ENCODE results near the gene VPS50.

VPS50 gene
- total RNA-seq = 38.4 to 78.9 (median 40.2) reads per million in 9 experiments

- H3K27me3 Mint-ChIP-seq = no peaks in the 10 kb centered on the region
- ATAC-seq (replicated peaks) = peak; percentile 96
- peak; percentile 92 to 98 (median 94) for DNase-seq
- H3K4me1 Mint-ChIP-seq (ENCODE audit: low read depth in 2 of 2) = peaks cover 3 to 13% of the 10 kb centered on the region in 2 donors
- no peaks in the 10 kb centered on the region for H3K9me3 Mint-ChIP-seq
- H3K4me3 Mint-ChIP-seq = peak within 1 kb of the TSS; percentile 92 to 95
- H3K27ac Mint-ChIP-seq = peak within 1 kb of the TSS; percentile 94
- peaks cover 4% of the 10 kb centered on the region for H3K36me3 Mint-ChIP-seq (ENCODE audit: insufficient read depth)
Observed at GRCh38 chr7:93231799-93232672, at the start of gene VPS50. Gene VPS50 (plus strand): TSS chr7:93232366. CDS start chr7:93232468, 102 bp downstream.

GRCh38 chr7:93185303-93186027 is 46.7 kb upstream of the VPS50 start:
- no peak for DNase-seq
- no peak for ATAC-seq (replicated peaks)
- Mint-ChIP-seq H3K9me3 (no peaks in the 10 kb centered on the region), H3K36me3 (ENCODE audit: insufficient read depth) (no peaks in the 10 kb centered on the region), H3K27me3 (peaks cover 35 to 50% of the 10 kb centered on the region in 2 donors), H3K27ac (no peak overlapping the region), H3K4me1 (ENCODE audit: low read depth in 2 of 2) (no peaks in the 10 kb centered on the region), H3K4me3 (no peak overlapping the region)

GRCh38 chr7:93188870-93189634 is 43.1 kb upstream of the VPS50 start:
- no peak overlapping the region for H3K27ac Mint-ChIP-seq
- H3K36me3 Mint-ChIP-seq (ENCODE audit: insufficient read depth) = no peaks in the 10 kb centered on the region
- no peaks in the 10 kb centered on the region for H3K9me3 Mint-ChIP-seq
- no peaks in the 10 kb centered on the region for H3K4me1 Mint-ChIP-seq (ENCODE audit: low read depth in 2 of 2)
- DNase-seq = no peak
- ATAC-seq (replicated peaks) = no peak
- H3K4me3 Mint-ChIP-seq = no peak overlapping the region
- H3K27me3 Mint-ChIP-seq = peaks cover 28 to 58% of the 10 kb centered on the region in 2 donors

- H3K27ac Mint-ChIP-seq = no peak overlapping the region
- no peak overlapping the region for H3K4me3 Mint-ChIP-seq
- peaks cover 54 to 63% of the 10 kb centered on the region in 2 donors for H3K27me3 Mint-ChIP-seq
- ATAC-seq (replicated peaks) = no peak
- no peak for DNase-seq
- H3K9me3 Mint-ChIP-seq = no peaks in the 10 kb centered on the region
- no peaks in the 10 kb centered on the region for H3K36me3 Mint-ChIP-seq (ENCODE audit: insufficient read depth)
- no peaks in the 10 kb centered on the region for H3K4me1 Mint-ChIP-seq (ENCODE audit: low read depth in 2 of 2)
Observed at GRCh38 chr7:93194386-93194785, 37.8 kb upstream of the VPS50 start.

DNA sequence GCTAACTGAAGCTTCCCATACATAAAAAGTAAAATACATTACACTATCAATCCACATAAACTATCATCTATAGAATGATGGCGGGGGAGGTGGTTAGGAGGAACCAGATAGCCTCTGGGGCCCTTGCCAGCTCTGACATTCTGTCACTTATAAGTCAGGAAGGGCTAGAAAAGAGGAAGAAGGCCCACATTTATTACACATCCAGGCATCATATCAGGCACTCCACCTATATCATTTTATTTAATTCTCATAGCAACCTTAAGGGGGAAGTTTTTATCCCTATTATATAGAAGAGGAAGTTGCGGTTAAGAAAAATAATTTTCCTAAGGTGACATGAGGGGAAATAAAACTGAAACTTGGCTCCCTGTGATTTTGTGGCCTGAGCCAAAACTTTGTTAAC is 35.8 kb upstream of the VPS50 start:
- Mint-ChIP-seq H3K9me3 (no peaks in the 10 kb centered on the region), H3K36me3 (ENCODE audit: insufficient read depth) (no peaks in the 10 kb centered on the region), H3K27ac (no peak overlapping the region), H3K4me3 (no peak overlapping the region), H3K4me1 (ENCODE audit: low read depth in 2 of 2) (no peaks in the 10 kb centered on the region), H3K27me3 (peaks cover 49 to 54% of the 10 kb centered on the region in 2 donors)
- DNase-seq (no peak), ATAC-seq (replicated peaks) (no peak)

DNA sequence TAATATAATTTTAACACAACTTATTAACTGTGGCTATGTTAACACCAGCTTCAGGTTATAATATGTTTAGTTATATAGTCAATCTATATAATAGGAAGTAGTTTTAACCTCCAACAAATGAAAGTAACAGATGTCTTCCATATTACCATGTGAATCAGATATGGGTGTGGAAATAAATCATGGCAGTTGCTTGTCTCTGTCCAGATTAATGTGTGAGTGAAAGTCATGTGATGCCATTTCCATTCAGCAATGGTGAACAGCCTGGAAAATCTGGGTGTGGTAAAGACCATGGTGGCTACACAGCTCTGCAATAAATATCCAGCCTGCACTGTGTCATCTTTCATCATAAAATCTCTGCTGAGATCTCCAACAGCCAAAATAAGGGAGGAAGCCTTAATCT is 33.7 kb upstream of the VPS50 start:
- no peak overlapping the region for H3K27ac Mint-ChIP-seq
- H3K4me3 Mint-ChIP-seq = no peak overlapping the region
- no peaks in the 10 kb centered on the region for H3K4me1 Mint-ChIP-seq (ENCODE audit: low read depth in 2 of 2)
- no peak for ATAC-seq (replicated peaks)
- no peak for DNase-seq
- no peaks in the 10 kb centered on the region for H3K9me3 Mint-ChIP-seq
- no peaks in the 10 kb centered on the region for H3K36me3 Mint-ChIP-seq (ENCODE audit: insufficient read depth)
- H3K27me3 Mint-ChIP-seq = peaks cover 51 to 55% of the 10 kb centered on the region in 2 donors

DNA sequence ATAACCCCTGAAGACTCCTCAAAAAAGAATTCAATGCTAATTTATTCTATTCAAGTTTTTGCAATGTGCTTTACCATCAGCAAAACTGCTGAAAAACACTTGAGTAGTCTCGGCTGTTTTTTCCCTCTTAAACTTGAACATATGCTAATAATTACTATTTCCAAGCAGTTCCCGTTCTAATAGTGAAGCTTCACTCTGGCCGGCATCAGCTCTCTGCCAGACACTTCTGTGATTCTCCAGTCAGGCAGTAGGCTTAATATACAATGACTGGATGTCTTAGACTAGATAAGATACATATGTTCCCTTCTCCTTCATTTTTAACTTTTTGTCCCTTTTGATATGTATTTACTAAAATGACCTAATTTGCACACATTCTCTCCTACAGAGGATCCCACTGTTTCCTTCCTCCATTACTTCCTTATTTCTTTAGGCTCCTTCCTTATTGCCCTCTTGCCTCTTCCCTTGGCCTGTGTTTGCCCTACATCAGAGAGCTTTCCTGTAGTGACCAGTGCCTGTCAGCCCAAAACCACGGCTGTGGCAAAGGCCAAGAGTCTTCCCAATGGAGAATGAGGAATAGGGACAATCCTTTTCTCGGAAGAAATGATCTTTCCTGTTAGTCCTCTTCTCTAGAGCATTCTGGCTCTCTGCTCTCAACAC is 29.4 kb upstream of the VPS50 start:
- ATAC-seq (replicated peaks) = no peak
- Mint-ChIP-seq H3K9me3 (no peaks in the 10 kb centered on the region), H3K36me3 (ENCODE audit: insufficient read depth) (no peaks in the 10 kb centered on the region), H3K4me1 (ENCODE audit: low read depth in 2 of 2) (no peaks in the 10 kb centered on the region), H3K4me3 (no peak overlapping the region), H3K27ac (no peak overlapping the region), H3K27me3 (peaks cover 30 to 42% of the 10 kb centered on the region in 2 donors)
- no peak for DNase-seq

- H3K36me3 Mint-ChIP-seq (ENCODE audit: insufficient read depth) = no peaks in the 10 kb centered on the region
- H3K4me3 Mint-ChIP-seq = no peak overlapping the region
- ATAC-seq (replicated peaks) (no peak), DNase-seq (no peak)
- peaks cover 31 to 42% of the 10 kb centered on the region in 2 donors for H3K27me3 Mint-ChIP-seq
- H3K9me3 Mint-ChIP-seq = no peaks in the 10 kb centered on the region
- no peak overlapping the region for H3K27ac Mint-ChIP-seq
- no peaks in the 10 kb centered on the region for H3K4me1 Mint-ChIP-seq (ENCODE audit: low read depth in 2 of 2)
Observed at GRCh38 chr7:93203496-93203895, 28.7 kb upstream of the VPS50 start.

- Mint-ChIP-seq H3K27ac (no peak overlapping the region), H3K4me3 (no peak overlapping the region), H3K9me3 (no peaks in the 10 kb centered on the region), H3K27me3 (peaks cover 31 to 34% of the 10 kb centered on the region in 2 donors), H3K36me3 (ENCODE audit: insufficient read depth) (no peaks in the 10 kb centered on the region), H3K4me1 (ENCODE audit: low read depth in 2 of 2) (no peaks in the 10 kb centered on the region)
- no peak for DNase-seq
- ATAC-seq (replicated peaks) = no peak
Observed at GRCh38 chr7:93205046-93205445, 27.1 kb upstream of the VPS50 start.

DNA sequence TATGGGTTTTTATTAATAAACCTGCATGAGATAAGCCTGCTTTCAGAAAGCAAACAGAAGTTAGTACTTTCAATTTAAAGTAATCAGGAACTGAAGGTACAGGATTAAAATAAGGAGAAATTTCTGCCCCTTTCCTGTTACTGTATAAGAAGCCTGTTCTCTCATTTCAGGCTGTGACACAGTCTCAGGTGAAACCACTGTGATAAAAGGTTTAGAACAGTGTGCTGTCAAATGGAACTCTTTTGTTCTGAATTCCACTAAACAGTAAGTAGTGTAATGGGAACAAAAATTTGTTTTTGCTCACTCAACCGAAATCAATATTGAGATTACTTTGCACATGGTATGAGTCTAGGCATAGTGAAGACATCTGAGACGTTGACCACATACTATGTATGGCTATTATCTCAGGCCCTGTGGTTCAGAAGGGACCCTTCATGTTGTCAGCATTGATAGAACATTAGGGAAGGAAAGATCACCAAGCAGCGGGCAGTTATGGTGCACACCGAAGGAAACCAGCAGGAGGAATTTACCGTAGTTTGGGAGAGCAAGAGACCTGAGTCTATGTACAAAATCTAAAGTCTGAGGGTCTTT is 20.8 kb upstream of the VPS50 start:
- no peaks in the 10 kb centered on the region for H3K4me1 Mint-ChIP-seq (ENCODE audit: low read depth in 2 of 2)
- no peaks in the 10 kb centered on the region for H3K9me3 Mint-ChIP-seq
- H3K27me3 Mint-ChIP-seq = peaks cover 54 to 60% of the 10 kb centered on the region in 2 donors
- no peak overlapping the region for H3K4me3 Mint-ChIP-seq
- no peak for DNase-seq
- no peak for ATAC-seq (replicated peaks)
- H3K27ac Mint-ChIP-seq = no peak overlapping the region
- no peaks in the 10 kb centered on the region for H3K36me3 Mint-ChIP-seq (ENCODE audit: insufficient read depth)

DNA sequence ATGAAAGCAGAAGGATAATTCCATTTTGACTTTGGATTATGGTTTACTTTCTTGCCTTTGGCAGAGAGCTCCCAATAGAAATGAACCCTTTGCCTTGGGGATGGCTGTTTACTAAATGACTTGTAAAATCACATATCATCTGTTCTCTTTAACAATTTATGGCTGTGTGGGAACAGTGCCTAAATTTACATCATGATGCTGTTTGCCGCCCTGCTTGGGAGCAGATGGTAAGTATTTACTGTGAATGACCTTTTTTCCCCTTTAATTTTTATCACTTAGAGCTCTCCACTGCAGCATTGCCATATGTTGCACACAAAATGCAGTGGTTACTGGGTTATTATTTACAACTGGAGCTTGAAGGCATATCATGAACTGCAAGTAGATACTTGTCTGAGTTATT is 19.3 kb upstream of the VPS50 start:
- Mint-ChIP-seq H3K4me3 (no peak overlapping the region), H3K27me3 (peaks cover 49% of the 10 kb centered on the region in 2 donors), H3K4me1 (ENCODE audit: low read depth in 2 of 2) (no peaks in the 10 kb centered on the region), H3K9me3 (no peaks in the 10 kb centered on the region), H3K36me3 (ENCODE audit: insufficient read depth) (no peaks in the 10 kb centered on the region), H3K27ac (no peak overlapping the region)
- DNase-seq (no peak), ATAC-seq (replicated peaks) (no peak)

DNA sequence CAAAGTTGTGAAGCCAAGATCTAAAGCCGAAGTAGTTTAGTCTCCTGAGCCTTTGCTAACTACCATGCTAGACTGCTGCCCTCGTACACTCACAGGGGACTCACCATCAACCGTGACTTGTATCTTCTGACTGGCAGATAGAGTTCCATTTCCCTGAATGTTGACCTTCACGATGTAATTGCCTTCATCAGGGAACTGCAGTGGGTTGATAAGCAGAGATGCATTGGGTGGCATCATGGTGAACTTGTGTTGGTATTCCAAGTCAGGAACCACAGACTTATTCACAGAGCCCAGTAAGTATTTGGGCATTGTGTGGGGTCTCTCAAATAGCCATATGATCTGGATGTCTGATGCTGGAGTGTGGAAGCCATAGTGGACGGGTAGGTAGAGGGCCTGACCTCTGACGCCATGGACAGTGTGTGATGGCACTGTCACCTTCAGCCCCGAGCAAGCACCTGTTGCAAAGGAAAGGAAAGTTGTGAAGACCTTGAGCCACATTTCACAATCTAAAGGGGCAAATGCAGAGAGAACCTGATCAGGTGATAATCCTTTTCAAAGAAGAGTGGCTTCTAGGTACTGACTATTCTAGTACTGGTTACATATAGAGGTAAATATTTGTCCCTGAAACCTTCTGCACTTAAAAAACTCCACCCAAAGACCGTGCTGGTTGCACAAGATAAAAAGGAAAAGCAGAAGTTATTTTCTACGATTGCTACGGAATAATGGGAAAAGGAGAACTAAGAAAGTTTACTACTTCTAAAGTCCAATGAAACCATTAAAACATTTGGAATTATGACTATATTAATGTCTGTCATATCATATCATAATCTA is 13.0 kb upstream of the VPS50 start:
- no peak for ATAC-seq (replicated peaks)
- H3K27ac Mint-ChIP-seq = no peak overlapping the region
- H3K9me3 Mint-ChIP-seq = no peaks in the 10 kb centered on the region

More for the DNA sequence above, 13.0 kb upstream of the VPS50 start:
- DNase-seq = no peak
- Mint-ChIP-seq H3K4me1 (ENCODE audit: low read depth in 2 of 2) (no peaks in the 10 kb centered on the region), H3K27me3 (peaks cover 12 to 19% of the 10 kb centered on the region in 2 donors), H3K4me3 (no peak overlapping the region), H3K36me3 (ENCODE audit: insufficient read depth) (no peaks in the 10 kb centered on the region)
